ENCODE results near the gene CFAP221.

DNA sequence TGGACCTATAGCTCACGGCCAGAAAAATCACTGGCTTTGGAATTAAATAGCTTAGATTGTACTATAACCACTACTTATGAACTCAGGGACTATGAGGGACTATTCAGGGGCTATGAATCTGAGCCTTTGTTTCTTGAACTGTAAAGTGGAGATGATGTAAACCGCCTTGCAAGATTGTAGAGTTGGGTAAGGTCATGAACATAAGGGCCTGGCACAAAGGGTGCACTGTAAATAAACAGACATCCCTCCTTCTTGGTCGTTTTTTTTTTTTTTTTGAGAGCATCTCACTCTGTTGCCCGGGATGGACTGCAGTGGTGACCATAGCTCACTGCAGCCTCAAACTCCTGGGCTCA is 137.6 kb downstream of the CFAP221 start:
- TF ChIP-seq EZH2phosphoT487 (IDR thresholded peaks at IDR 0.05; ENCODE audit: insufficient read depth, low read depth) (no peak), EZH2 (IDR thresholded peaks at IDR 0.05; ENCODE audit: insufficient read depth, poor library complexity, severe bottlenecking) (no peak)

Measured in GM23248 (cell line).